Loucy (cell line): ENCODE data around the gene LRRC26.

Experiments
- EZH2phosphoT487 ChIP-seq: fragments of 200-600 bp; IDR thresholded peaks from 2 replicates; pipeline ENCODE4 v1.6.1; 2018; ENCODE audit warnings: antibody characterized with exemption, mild to moderate bottlenecking, moderate library complexity, borderline replicate concordance
- TF ChIP-seq, protein P1 (sequence below): fragments of 200-600 bp; sonication (generic); conservative IDR thresholded peaks from 2 replicates; pipeline ENCODE4 v1.5.1; 2014; ENCODE audit warnings: mild to moderate bottlenecking, antibody characterized with exemption, low read length

DNA sequence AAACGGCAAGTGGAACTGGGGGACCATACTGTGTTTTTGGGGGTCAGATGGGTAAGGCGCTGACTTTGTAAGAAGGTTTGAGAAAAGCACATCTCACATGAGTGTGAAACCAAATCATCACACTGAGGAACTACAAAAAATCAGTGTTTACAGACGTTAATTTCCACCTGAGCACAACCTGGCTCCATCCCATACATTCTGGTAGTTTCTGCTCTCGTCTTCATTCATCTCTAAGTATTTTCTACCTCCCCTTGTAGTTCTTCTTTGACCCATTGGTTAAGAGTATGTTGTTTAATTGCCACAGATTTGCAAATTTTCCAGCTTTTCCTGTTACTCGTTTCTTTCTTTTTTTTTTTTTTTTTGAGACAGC, 46.4 kb downstream of the LRRC26 start:
- TF ChIP-seq, protein P1, sequence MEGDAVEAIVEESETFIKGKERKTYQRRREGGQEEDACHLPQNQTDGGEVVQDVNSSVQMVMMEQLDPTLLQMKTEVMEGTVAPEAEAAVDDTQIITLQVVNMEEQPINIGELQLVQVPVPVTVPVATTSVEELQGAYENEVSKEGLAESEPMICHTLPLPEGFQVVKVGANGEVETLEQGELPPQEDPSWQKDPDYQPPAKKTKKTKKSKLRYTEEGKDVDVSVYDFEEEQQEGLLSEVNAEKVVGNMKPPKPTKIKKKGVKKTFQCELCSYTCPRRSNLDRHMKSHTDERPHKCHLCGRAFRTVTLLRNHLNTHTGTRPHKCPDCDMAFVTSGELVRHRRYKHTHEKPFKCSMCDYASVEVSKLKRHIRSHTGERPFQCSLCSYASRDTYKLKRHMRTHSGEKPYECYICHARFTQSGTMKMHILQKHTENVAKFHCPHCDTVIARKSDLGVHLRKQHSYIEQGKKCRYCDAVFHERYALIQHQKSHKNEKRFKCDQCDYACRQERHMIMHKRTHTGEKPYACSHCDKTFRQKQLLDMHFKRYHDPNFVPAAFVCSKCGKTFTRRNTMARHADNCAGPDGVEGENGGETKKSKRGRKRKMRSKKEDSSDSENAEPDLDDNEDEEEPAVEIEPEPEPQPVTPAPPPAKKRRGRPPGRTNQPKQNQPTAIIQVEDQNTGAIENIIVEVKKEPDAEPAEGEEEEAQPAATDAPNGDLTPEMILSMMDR: no peak
- TF ChIP-seq EZH2phosphoT487: no peak
